Activated CD4-positive, CD25-positive, alpha-beta regulatory T cell treated with anti-CD3 and anti-CD28 coated beads, Interleukin-2, amount 50 U/mL, for 16 hours (primary cell): ENCODE measurements around the gene SLC35B3.
"Not testable (repeated sequence)": the region's sequence is repeated elsewhere in the genome, so short reads cannot be mapped to it uniquely, and the experiment has no call there.

Source experiments
- DNase-seq: peaks from one replicate; pipeline ENCODE4 v3.0.0-alpha.2; 2020; ENCODE audit warnings: low read depth, low spot score

Gene SLC35B3

DNA sequence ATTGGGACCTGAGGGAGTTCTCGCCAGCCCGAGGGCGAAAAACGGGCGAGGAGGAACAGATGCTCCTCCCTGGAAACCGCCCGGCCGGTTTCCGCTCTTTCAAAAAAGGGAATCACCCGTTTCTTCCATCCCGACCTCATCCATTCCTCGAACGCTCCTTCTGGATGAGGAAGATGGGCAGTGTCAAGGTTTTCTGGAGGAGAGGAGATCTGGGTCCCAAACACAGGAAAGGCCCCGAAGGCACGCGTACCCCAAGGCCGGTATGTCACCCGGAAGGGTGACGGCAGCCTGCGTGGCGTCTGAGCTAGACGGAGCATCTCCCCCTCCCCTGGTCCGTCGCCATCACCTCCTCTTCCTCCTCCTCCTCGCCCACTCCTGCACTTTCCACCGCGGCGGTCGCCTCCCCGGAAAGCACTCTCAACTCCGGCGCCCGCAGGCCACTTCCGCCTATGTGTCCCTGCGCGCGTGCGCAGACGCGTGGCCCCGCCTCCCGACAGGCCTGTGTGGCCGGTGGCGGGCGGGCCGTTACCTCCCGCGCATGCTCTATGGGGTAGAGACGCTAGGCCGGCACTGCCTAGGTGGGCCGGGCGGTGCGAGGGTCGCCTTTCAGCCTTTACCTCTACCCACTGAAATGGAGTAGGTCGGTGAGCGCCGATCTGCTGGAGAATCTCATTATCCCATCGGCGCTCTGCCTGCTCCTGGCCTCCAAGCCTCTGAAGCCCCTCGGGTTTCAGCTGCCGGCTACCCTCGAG, at the start of gene SLC35B3:
SLC35B3 (minus strand) TSS at position 453 of the 752 bp plus-strand sequence.
- DNase-seq: peak; percentile 97

DNA sequence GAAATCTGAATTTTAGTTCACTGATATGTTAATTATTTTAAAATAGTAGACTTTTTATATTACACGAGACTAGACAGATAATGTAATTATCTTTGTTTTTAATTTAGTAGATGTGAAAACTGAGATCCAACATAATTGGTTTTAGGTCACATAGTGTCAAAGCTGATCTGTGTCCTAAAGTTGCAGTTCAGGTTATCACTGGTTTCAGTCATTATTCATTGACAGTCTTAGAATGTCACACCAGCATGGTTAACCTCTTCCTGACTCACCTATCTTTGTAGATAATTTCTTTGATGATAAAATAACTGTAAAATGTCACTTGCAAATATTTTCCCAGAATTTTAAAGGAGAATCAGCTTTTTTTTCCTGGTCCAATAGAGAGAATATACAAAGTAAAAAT, 48.3 kb upstream of the SLC35B3 start:
- no peak for DNase-seq

DNA sequence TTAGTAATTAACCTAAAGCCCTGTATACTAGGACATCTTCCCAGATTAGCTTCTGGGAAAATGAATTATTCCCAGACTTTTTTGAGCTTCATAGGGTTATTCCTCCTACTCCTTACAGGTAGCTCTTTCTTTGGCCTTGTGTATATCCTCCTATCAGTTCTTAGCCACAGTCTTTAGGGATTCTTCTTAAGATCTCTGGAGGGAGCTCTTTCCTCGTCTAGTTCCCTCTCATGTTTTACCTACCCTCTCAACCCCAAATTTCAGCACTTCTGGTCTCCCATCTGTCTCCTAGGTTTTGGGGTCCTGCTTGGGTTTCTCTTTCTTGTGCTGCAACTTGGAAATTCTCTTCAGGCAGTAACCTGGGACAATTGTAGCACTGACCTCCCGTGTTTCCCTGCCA, 46.4 kb upstream of the SLC35B3 start:
- DNase-seq: no peak

DNA sequence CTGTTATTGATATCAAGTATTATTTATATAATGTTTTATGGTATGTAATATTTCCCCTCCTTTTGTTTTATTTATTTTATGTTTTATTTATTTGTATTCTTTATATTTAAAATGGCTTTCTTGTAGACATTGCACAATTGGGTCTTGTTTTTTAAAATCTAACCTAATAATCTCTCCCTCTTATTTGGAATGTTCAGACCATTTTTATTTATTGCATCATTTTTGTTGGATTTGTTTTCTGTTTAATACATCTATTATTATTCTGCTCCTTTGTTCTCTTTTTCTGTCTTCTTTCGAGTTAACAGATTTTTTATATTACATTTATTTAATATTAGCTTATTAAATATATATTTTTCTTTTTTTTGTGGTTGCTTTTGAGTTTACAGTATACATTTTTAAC, 43.1 kb upstream of the SLC35B3 start:
- no peak for DNase-seq

DNA sequence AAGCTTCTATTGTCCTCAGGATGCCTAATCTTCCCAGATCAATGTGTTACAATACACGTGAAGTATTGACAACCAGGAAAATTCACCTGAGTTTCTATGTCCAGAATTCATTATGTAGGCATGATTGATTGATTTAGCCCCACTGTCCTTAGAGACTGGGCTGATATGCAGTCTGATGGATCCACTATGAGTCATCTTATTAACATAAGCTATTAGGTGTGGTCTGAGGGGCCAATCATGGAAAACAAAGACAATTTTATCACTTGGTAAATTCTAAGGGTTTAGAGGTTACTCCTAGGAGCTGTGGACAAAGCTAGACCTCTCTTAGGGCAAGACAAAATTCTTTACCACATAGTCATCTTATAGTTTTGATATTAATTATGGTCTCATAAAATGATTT, 41.3 kb upstream of the SLC35B3 start:
- no peak for DNase-seq

DNA sequence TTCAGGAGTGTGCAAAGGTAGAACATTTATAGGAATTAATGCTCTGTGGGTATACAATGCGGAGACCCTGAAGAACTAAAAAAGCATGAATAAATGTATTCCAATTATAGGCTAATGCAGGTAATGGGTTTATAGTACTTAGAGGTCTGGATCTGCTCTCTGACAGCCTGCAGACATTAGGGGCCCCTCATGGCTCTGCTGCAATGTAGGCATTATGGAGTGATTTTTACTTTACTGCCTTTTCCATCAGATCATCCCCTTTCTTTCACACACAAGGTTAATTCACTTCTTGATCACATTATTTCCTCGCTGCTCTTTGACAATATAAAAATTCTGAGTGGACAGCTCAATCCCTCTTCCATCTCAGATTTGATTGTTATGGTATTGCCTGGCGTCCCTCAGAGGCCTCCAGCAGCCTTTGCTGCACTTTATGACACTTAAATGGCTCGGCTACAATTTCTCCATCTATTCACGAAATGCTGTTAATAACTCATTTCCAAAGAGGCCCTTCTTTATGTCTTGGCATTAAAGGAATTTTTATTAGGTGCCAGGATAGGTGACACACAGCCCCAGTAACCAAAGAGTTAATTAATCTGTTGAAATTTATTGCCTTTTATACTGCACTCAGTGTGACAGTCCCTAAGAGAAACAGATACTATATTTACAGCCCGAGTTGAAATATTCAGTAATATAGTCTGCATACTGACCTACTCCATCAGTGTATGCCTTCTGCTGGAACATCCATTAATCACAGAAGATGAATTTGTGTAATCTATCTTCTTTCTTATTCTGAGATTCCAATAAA, 33.4 kb upstream of the SLC35B3 start:
- no peak for DNase-seq

DNA sequence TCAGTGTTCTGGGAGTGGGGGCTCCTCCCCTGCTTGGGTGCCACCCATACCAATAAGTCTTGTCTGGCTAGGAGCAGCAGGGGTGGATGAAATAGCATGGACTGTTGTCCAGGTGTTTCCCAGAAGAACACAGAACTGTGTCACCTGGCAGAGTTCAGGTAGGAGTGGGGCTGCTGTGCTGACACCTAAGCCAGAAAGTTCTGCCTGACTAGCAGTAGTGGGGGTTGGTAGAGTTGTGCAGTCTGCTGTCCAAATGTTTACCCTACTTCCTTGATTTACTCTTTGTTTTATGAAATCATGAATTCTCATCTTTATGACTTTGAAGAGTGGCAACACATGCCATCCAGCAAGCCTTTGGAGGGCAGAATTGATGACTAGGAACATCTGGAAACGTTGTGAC, 27.3 kb upstream of the SLC35B3 start:
- no peak for DNase-seq

DNA sequence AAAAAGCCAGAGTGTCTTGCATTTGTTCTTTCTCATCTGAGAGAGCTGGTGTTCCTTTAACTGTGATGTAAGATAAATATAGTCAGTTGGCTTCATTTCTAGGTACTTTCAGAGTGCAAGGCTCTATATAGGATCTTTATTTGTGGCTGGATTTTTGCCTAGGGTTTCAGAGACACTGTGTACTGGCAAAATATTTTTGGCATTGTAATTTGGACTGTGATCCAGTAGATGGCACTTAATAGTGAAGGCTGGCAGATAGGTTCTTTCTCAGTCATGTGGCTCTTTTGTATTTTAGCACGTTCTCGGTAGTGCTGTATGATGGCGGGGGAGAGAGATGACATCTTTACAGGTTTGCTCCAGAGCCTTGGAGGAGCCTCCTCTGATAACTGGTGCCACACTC, 26.8 kb upstream of the SLC35B3 start:
- no peak for DNase-seq

DNA sequence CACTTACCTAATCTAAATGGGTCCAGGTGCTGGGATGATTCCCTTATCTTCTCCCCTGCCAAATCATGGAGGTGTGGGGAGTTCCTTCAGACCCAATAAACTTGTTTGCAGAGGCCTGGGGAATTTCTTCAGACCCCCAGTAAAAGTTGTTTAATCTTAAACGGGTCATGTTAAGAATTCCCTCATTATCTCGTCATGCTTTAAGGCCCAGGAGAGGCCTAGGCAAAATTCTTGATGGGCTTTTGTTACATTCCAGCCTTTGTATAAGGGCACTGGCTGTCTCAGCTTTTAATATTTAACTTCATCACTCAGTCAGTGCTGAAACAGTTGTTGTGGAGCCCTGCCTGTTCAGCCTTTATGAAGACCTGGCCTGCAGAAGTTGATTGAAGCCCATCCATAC, 11.0 kb upstream of the SLC35B3 start:
- no peak for DNase-seq

DNA sequence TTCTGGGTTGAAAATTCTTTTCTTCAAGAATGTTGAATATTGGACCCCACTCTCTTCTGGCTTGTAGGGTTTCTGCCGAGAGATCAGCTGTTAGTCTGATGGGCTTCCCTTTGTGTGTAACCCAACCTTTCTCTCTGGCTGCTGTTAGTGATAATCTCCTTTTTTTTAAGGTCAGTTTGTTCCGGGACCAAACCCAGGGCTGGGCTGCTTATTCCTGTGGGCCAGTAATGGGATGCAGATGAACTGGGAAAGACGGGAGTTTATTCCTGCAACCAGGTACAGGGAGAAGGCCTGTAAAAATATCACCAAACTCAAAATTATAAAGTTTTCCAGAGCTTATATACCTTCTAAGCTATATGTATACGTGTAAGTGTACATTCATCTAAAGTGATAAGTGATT, 10.6 kb upstream of the SLC35B3 start:
- not testable (repeated sequence) for DNase-seq

DNA sequence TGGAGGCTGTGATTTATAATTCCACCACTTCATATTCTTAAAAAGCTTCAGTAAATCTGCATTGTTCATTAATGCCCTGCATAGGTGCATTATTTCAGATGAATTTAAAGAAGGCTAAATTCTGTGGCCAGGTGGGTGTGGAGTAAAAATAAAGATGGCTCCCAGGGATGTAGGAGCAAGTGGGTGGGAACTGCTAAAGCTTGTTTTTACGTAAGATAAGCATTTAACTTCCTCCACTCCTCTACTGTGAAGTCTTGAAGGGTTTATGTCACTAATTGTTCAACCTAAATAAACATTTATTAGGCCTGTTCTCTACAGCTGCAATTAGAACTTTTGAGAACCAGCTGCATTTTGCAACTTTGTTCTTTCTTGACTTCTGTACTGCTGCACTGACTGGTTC, 6.8 kb upstream of the SLC35B3 start:
- DNase-seq: no peak

DNA sequence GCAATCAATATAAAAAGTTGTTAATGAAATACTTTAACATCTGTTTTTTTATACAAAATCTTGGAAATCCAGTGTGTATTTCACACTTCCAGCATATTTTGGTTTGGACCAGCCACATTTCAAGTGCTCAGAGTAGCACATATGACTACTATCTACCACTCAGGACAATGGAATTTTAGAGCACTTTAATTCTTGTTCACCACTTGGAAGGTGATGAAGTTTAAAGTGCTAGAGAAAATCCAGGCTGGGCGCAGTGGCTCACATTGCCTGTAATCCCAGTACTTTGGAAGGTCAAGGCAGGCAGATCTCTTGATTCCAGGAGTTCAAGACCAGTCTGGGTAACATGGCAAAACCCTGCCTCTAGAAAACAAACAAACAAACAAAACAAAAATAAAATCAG, 6.1 kb upstream of the SLC35B3 start:
- no peak for DNase-seq

DNA sequence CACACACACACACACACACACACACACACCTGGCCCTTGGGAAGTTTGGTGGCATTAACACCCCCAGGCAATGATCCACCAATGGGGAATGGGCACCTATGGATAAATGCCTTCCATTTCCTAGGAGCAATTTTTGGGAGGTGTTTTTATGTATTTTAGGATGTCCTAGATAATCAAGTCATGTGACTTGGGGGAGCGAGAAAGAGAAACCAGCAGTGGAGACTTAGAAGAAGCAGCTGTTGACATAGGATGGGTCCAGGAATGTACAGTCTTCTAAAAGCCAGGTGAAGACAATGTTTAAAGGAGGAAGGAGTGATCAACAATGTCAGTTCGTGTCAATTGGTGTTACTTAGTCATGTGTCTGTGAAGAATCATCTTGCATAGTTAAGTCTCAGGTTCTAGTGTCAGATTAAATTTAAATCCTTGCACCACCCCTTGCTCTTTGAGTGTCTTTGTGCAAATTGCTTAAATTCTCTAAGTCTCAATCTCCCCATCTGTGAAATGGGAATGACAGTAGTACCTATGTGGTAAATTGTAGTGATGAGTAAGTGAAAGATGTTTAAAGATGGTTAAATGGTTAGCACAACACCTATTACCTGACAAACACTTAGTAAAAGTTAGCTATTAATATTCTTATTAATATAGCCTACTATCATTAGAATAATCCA, 4.4 kb upstream of the SLC35B3 start:
- no peak for DNase-seq

DNA sequence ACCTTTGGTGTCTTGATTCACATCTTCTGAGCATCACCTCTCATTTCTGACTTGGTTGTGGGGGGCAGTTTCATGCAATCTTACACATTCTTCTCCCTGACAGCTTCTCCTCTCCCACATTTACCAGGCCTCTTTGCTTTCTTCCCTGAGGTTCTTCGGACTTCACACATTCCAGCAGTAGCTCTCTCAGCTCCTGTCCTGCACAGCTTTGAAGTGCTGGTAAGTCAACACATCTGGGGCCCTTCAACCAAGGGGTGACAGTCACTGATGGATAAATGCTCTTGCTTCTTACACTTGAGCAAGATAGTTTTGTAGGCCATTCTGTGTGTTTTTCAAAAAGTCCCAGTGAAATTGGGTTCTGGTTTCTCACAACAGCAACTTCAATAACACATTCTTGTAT, 2.5 kb upstream of the SLC35B3 start:
- DNase-seq: no peak

DNA sequence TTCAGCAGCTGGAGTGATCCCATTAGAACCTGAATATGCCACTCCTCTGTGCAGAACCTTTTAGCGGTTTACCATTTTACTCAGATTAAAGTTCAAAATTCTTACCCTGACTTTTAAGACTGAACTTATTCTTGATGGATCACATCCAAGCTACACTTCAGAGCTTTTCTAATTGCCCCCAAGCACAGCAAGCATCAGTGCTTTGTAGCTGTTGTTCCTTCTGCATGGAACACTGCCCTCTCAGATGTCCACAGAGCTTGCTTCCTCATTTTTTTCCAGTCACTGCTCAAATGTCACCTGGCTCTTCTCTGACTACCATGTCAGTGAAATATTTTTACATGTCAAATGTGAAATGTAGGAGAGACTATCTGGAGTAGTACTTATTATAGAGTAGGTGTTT, 1.6 kb upstream of the SLC35B3 start:
- DNase-seq: no peak

DNA sequence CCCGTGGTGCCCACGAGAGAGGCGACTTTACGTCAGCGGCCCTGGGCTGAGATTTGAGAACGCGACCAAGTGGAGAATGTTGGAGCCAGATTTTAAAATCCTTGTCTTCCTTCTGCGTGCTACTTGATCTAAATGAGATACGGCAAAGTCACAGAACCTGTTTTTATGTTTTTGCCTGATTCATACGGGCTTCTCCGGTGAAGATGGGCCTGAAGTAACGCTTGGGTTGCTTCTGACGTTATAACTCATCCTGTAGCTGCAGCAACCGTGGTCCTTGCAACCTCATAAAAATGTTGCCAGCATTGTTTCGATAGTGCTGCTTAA, 462 bp upstream of the SLC35B3 start:
- no peak for DNase-seq

DNA sequence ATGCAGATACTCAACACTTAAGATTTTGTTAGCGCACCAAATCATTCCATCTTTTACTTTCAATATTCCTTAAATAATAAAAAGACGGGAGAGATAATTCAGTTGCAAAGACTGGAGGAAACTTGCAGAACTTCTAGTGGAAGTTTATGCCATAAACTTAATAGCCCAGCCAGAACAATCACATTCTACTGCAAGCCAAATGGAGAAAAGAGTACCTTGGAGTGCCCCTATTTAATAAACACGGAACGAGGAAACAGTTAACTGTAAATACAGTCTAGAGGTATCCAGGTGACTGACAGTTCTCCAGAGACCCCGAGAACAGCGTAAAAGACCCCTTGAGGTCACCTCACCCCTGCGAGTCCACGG, 635 bp downstream of the SLC35B3 start:
- no peak for DNase-seq

DNA sequence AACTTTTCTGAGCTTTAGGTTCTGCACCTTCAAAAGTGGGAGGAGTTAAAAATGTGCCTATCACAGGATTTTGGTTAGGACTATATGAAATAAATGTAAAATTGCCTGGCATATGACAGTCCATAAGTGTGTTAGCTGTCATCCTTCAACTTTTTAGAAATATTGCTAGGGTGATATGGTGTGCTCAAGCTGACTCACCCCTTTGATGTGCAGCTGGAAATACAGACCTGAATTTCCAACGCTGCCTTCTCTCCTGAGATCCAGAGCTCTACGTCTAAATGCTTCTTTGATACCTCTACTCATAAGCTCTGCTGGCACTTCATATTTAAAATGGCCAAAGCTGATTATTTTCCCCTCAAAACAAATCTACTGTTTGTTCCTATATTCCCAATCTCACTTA, 2.7 kb downstream of the SLC35B3 start:
- no peak for DNase-seq

DNA sequence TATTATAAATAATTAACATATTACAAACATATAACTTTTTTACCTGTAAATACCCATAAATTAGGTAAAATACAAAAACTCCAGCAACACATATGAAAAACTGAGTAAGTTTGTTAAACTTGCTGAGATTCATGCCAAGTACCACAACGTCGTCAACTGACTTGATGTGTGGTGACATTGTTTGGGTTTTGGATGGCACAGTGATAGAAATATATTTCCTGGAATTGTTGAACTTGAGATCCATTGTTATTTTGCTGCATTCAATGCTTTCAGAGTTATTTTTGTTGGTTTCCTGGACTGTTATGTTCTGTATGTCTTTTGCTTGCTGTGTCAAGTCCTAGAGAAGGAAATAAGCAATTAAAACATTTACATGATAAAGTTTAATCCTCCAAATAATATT, 5.5 kb downstream of the SLC35B3 start:
- DNase-seq: no peak

DNA sequence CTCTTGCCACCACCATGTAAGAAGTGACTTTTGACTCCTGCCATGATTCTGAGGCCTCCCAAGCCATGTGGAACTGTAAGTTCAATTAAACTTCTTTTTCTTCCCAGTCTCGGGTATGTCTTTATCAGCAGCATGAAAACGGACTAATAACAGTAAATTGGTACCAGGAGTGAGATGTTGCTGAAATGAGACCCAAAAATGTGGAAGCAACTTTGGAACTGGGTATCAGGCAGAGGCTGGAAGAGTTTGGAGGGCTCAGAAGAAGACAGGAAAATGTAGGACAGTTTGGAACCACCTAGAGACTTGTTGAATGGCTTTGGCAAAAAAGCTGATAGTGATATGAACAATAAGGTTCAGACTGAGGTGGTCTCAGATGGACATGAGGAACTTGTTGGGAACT, 8.8 kb downstream of the SLC35B3 start:
- not testable (repeated sequence) for DNase-seq

DNA sequence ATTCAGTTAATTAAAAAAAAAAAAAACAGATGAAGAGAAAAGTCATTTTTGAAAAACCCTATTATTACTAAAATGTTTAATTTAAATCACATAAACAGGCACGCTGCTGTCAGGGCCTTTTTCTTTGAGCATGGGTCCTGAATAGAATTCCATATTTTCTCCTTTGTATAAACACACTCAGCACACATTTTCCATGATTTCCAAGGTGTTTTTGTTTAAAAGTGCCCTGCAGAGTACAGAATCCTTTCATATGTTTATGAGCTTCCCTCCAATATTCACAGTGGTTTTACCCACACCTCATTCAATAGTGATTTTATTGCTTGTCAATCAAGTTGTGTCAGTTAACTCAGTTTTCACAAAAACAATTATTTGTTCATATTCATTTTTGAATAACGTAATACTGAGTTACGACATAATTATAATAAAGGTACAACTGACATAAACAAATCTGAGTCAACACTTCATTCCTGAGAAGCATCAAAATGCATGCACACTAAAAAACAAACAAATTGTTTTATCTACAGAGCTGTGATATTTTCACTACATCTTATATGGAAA, 15.2 kb downstream of the SLC35B3 start:
- no peak for DNase-seq

DNA sequence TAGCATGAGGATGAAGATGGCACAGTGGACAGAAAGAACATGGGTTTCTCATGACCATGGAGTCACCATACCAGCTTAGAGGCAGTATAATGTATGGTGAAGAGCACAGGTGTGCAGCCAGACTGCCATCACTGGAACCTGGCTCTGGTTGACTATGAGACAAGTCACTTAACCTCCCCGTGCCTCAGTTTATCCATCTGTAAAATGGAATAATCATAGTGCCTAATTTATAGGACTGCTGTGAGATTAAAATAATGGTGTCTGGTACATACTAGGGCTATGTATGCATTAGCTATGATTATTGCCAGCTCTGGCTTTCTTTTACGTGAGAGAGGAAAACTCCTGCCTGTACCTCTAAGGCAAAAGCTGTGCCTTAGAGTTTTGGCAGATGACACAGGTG, 19.4 kb downstream of the SLC35B3 start:
- no peak for DNase-seq

DNA sequence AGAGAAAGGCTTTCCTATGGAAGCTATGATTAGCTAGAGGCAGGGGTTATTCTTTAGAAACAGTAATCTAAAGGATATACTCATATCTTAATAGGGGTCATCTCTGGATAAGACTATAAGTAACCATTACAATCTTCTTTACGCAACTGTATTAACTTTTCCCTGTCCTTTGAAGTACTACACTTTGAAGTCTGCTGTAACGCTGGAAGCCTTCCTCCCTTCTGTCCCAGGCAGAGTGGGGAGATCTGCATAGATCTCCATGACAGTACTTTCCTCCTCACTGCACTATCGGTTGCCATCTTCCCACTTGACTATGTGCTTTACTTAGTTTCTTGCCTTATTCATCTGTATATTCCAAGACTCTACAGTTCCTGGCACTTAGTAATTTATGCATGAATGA, 20.1 kb downstream of the SLC35B3 start:
- DNase-seq: no peak
